DMS 273 (cell line): ENCODE data around the gene EDN1.
"Not testable (repeated sequence)": the region's sequence is repeated elsewhere in the genome, so short reads cannot be mapped to it uniquely, and the experiment has no call there.

ENCODE experiments used
- DNase-seq: peaks from one replicate; lab custom pipeline; 2025; ENCODE audit not compliant: unreplicated experiment; lab: John Stamatoyannopoulos, UW

The EDN1 gene

DNA sequence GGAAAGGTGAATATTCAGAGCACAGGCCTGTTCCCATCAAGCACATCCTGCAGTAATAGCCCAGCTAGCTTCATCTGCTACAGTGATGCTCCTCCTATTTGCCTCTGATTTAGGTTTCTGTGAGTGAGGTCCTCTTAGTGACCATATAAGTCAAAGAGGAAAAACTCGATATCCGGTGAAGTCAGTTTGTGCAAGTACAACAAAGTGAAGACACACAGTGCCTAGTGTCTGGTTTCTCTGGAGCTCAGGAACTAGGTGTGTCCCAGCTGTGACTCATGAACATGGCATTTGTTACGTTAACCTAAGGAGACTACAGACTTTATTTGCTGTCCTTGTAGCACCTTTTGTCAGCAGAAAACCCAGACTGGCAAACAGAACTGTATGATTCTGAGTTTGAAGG, 33.9 kb downstream of the EDN1 start:
- DNase-seq = no peak

DNA sequence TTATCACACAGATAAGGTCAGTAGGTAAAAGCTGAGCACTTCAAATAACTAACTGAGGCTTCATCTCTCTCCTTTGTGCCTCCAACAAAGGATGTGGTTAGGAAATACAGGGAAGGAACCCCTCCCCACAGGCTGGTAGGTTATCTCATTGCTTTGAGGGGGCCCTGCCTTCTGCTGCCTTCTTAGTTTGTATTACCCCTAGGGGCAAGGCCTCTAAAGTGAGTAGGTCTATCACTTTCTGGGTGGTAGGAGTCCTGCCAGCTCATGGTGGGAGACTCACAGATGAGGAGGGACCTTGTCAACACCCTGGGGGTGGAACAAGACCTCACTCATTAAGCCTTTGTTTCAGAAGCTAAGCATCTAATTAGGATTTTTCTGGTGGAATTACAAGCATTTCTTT, 34.6 kb downstream of the EDN1 start:
- DNase-seq = no peak

DNA sequence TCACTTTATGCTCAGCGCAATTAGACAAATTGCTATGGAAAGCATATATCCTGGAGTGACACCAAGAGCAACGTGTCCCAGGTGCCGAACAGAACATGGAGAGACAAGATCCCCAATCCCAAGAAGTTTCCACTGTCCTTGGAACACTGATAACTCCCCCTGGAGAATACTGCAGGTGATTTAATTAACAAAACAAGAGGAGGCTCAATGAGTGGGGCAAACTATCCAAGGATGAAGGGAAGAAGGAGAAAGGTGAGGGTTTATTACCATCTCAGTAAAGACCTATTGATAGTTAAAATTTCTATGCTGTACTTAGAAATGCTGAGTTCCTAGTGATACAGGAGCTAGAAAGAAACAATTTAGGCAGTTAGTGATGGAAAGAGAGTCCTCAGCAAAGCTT, 35.7 kb downstream of the EDN1 start:
- no peak for DNase-seq

DNA sequence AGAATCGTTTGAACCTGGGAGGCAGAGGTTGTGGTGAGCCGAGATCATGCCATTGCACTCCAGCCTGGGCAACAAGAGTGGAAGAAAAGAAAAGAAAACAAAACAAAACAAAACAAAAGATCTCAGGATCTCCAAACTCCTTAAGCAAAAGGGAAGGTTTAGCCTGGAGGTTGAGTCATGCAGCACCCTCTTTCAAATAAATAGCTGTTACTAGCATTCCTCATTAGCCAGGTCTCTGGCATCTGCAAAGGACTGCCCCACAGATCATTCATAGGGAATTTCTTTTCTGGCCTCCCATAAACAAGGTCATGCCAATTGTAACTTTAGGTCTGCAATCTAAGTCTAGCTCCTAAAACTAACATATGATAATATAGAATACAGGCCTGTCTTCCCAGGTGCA, 37.2 kb downstream of the EDN1 start:
- DNase-seq = no peak

DNA sequence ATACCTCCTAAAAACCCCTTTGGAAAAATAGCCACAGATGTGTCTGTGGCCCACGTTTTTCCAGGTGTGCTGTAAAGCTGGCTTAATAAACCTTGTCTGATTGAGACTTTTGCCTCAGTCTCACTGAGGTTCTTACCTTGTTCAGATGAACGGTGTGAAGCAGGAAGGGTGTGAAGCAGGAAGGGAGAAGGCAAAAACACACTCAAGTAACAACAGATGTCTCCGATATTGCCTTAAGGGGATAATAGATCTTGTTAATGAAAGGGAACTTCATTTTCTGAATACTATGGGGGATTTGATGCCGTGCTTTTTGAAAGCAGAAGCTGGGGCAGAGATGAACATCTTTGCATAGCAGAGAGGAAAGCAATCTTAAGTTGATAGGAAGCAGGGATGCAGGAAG, 37.8 kb downstream of the EDN1 start:
- no peak for DNase-seq

DNA sequence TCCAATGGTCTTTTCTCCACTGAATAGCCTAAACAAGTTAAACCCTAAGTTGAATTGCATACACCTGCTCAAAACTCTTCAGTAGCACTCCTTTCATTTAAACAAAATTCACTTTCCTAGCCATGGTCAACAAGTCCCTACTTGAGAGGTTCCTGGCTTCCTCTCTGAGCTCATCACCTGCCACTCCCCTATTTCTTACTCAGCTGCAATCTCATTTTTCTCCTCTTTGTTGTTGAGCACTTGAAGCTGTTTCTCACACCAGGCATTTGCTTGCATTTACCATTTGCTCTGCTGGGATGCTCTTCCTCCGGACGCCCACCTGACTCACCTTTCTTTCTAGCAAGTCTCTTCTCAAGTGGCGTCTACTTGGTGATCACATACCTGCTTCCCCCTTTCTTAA, 38.5 kb downstream of the EDN1 start:
- no peak for DNase-seq

DNA sequence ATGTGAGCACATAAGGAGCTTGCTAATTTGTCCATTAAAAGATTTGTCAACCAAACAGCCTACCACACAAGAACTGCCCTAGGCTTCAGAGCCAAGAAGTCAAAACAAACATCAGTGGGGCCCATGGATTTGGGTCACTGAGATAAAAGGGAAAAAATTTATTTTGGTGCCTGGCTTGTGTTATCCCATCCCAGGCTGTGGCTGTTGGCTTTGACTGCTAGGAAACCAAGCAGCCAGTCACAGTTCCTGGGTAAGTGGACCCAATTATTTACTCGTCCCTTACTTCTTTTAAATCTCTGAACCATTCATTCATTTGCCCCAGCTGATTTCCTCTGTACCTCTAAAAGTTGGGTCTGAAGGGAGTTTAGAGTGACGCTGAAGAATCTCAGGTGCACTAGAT, 41.3 kb downstream of the EDN1 start:
- no peak for DNase-seq

DNA sequence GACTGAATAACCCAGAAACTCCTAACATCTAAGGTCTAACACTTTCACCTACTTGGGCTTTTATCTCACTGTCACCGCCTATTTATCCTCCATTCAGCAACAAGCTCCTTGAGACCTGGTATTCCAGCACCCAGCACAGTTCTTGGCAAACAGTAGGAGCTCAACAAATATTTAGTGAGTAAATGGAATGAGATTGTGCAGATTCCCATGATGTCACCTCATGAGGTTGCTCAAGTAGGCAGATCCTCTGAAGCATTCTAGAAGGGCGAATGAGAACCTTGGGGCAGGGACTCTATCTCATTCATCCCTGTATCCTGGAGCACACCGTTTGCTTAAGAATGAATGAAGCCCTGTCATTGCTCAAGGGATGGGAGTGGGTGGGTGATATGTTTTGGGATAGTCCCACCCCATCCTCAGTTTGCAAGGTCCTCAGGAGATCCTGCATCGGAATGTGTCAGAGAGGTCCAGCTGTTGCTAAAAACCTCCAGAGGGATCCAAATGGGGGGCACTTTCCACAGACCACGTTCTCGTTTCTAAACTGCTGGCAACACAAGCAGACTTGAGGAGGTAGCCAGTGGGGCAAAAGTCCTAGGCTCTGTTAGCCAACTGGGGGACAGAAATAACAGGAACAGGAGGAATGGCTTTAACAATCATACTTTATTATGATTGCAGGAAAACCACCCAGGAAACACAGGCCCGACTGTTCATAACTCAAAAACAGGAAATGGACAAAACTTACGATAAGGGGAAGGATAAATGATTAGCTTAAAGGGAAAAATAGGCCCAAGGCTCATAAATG, 42.0 kb downstream of the EDN1 start:
- DNase-seq = no peak

DNA sequence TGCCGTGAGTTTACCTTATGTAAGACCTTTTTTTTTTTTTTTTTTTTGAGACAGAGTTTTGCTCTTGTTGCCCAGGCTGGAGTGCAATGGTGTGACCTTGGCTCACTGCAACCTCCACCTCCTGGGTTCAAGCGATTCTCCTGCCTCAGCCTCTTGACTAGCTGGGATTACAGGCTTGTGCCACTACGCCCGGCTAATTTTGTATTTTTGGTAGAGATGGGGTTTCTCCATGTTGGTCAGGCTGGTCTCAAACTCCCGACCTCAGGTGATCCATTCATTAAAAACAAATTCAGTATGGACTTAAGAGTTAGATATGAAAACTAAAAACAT, 42.6 kb downstream of the EDN1 start:
- not testable (repeated sequence) for DNase-seq

DNA sequence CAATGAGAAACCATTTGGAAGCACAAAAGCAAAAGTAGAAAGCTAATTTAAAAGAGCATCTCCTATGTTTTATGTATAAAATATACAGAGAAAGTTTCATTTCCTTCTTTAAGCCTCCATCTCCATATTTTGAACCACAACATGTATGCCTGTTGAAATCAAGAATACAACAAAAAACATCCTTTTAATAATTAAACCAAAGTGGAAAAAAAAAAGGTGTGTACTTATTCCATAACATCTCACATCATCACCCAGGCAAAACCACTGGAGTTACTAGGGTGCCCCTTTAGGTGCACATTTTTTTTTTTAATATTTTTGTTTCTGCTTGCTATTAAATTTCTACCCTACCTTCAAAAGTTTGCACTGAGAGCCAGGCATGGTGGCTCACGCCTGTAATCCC, 43.0 kb downstream of the EDN1 start:
- DNase-seq = no peak

DNA sequence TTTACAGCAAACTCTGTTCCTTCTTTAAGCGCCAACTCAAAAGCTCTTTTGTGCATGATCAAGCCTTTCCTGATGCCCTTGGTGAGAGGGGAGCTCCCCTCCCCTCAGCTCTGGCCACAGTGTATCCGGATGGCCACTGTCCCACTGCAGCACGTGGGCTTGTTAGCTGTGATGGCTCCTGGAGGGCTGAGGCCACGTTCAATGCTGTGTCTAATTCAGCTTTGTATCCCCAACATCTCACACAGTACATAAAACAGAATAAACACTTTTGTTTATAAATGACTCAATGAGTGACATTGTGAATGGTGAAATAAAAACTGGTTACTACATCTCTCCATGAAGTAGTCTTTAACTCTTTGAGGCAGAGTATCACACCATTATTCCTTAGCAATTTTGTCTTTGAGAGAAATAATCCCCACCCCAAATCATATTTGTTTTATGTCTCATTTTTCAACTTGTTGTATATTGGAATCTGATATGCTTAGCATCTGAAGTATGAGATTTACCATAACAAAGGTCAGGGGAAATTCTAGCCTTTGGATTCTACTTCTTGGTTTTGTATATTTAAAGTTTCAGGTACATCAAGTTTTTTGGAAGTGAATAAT, 44.5 kb downstream of the EDN1 start:
- no peak for DNase-seq

DNA sequence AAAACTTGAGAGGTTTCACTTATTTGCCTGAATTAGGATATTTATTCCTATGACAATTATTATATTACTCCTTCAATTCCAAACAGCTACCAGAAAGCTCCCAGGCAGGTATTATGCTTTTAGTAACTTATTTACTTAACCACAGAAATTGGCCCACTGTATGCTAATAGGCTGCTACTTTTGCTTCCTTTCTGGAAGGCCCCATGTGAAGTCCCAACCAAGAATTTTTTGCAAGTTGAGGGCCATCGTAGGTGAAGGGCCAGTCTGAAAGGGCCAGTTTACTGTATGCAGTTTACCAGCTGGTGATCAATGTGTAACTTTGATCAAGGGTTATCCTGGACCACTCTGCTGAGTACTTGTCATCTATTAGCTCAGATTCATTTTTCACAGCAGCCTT, 45.0 kb downstream of the EDN1 start:
- DNase-seq = no peak

DNA sequence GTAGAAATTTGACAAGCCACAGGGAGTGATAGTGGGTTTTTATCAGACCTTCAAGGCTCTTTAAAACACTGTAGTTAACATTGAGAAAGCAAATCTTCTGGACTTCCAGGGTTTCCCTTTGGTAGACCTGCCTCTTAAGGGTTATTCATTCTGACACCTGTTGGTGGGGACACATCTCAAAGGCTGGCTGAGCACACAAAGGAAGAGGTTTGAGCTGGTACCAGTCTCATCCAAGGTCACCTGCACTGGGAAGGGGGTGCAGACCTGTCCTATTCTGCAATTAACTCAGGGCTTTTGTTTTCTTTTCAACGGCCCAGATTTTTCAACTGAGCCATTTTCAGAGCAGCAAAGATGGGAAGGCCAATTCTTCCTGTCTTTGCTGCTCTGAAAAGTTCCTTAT, 45.6 kb downstream of the EDN1 start:
- no peak for DNase-seq

DNA sequence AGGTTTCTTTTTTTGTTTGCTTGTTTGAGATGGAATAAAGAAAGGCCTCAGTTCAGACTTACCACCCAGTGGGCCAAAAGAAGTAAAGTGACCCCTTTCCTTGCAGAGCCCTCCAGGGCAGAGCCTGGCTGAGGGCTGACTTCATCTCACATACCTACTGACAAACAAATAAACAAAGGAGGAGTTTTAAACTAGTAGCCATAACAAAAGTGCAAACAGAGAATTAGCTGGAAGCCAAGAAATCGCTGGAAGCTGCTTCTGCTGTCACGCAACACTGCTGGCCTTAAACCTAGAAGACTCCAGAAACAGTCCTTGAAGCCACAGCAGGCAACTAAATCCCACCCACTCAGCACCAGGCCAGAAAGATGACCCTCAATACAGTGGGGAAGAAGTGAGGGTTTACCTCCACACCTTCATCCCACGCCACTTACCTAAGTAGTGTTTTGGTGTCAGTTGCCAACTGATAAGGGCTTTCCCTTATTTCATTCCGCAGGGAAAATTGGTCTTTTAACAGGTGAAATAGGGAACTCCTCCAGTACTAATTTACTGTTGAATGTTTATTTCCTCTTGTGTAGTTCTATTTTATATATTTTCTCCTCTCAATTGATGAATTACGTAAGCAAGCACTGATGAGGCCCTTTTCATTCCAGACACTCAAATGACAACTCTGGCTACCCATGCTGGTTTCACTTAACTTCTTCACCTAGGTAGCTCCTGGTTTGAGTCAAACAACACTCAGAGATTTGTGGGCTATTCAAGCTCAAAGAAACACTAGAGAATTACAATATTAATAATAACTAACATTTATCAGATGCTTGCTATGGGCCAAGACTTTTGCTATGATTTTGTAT, 46.2 kb downstream of the EDN1 start:
- no peak for DNase-seq

DNA sequence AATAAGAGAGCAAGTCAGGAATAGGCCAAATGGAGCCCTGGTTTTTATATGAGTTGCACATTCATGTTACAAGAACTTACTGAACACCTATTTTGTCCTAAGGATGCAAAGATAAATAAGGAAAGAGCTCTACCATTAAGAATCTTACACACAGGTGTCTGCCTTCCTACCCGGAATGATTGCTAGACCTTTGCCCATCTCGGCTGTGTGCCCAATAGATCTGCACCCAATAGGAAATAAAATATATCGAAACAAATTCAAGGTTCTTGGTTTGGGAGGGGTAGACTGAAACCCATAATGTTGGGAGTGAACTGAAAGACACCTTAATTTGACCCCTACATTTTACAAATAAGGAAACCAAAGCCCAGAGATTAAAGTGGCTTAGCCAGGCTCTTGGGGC, 48.9 kb downstream of the EDN1 start:
- DNase-seq = no peak

DNA sequence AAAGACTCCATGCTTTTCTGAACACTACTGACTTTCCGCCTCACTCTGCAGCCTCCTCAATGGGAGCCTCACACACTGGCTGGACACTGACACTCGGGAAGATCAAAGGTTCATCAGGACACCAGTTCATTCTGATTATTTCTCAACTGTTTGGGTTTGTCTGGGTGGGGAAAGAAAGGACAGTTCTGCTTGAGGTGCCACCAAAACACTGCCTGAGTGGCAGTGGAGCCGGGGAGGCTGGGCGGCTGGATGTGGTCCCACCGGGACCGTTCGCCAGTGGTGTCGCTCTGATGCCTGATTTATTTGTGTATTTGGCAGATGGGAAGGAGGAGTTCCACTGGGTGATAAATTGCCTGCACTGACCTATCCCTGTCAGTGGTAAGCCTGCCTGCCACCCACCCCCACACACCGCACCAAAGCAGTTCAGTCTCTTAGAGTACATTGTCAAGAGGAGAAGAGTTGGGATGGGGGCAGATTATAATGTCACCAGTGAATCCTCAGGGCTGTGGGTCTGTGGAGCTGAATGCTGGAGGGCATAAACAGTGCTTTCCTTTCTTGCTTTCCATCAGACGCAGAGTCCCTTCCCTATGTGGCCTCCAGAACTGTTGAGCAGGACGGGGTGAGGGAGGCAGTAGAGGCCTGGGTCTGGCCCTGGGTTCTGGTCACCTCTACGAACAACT, 49.8 kb downstream of the EDN1 start:
- DNase-seq = peak; percentile 2

DNA sequence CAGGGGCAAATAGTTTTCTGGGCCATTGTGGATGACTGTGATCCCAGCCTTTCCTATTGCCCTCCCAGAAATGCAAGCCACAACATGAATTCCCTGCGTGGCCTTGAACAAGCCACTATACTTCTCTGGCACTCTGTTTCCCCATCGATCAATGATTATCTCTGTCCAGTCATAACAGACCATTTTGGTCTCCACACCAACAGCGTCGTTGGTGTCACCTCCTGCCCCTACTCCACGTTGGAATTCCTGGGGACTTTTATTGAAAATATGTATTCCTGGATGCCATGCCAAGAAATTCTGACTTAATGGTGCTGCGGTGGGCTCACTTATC, 50.3 kb downstream of the EDN1 start:
- no peak for DNase-seq

DNA sequence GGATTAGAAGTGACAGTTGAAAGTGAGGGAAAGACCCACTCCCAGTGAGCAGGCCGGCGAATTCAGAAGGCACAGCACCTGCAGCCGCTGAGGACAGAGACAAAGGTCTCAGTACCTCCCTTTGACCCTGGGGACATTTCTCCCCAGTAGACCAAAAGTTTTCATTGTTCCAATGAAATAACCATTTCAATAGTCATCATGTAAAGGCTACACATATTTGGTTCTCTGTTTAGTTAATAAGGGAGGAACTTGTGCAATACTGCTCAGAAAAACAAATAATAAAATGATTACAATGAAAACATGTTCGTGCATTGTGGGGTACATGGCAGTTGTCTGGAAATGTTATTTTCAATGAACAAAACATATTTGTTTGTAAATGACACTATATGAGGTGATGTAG, 52.5 kb downstream of the EDN1 start:
- DNase-seq = no peak

DNA sequence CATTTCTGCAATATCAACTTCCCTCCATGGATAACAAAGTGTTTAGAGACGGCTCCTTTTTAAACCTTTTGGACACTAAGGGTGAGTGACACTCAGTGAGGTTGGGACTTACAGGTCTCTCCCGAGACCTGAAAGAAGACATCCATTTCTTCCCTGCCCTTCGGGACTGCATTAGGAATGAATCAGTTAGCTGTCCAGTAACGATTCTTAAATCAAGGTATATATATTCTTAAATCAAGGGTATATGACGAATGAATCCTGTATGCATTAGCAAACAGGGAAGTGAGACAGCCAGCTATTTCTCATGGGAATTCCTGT, 52.9 kb downstream of the EDN1 start:
- DNase-seq = no peak

DNA sequence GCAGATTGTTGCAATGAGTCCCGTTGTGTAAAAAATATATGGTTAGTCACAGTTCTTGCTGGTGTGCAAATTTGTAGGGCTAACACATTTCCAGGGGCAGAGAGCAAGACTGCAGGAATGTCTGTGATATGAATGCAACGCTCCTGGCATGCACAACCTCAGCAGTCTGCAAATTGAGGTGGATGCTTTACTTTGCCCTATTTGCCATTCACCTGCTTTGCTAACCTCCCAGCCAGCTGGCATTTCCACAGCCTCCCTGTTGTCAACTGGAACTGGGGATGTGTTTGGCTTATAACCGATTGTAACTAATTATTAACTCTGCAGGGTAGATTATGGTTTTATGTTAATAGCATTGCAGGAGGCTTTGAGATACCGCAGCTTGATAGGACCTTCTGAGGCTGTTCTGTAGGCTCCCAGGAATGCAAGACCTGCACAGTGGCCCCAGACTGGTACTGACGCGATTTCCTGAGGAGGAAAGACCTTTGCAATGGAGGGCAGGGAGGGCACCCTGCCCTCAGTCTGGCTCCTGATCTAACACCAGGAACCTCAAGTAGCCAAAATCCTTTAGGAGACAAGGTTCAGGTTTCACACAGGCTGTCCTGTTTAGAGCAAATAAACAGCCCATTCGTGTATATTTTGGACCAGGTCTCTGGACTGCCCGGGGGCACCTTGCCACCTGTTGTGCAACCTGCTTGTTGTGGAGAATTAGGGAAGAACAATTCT, 53.4 kb downstream of the EDN1 start:
- DNase-seq = no peak

DNA sequence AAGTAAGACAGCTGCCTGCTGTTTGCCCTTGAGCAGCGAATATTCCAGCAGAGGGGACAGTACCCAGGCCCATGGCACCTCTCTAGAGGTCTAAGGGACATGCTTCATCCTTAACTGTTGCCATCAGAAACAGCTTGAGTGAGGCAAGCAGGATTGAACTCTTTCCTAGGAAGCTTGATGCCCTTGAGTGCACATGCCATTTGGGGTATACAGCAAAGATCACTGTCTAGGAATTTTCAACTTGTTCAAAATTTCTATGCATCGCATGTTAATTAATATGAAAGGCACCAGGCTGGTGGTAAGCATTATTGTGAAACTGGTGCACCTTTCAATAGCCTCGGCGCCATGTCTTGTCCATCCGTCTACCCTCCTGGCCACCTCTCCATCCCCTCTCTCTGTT, 54.1 kb downstream of the EDN1 start:
- no peak for DNase-seq
